GM18868 (cell line): Measurements from ENCODE around the gene MICALL1.

Experiments used
- ATAC-seq: cut with Tn5 transposase; IDR thresholded peaks from one replicate; pipeline ENCODE4 v1.9.1; 2021; ENCODE audit warnings: mild to moderate bottlenecking, moderate library complexity; ENCODE audit not compliant: unreplicated experiment

MICALL1 gene

GRCh38 chr22:37906364-37907008 is 389 bp downstream of the MICALL1 start:
- peak; percentile 21 for ATAC-seq

GRCh38 chr22:37907036-37907954 is 1.2 kb downstream of the MICALL1 start:
- ATAC-seq, result no peak

DNA sequence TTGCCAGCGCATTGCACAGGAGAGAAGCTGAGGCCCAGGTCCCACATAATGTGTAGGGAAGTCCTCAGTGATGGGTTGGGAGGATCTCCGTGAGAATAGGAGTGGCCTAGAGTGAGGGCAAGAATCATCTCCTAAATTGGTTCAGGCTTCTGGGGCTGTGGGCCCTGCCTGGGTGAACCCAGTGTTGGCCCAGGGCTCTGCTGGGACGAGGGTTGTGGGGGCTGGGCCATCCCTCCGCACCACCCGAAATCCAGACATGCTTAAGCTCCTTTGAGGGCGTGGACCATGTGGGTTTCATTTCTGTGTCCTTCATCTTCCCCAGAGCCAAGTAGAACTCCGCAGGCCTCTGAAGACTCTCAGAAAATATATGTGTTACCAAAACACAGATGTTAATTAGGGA is 3.7 kb downstream of the MICALL1 start:
- ATAC-seq, result no peak

GRCh38 chr22:37910890-37911672 is 5.0 kb downstream of the MICALL1 start:
- ATAC-seq, result no peak

- no peak for ATAC-seq
These were observed 5.6 kb downstream of the MICALL1 start for GRCh38 chr22:37911697-37912096.

- no peak for ATAC-seq
These were observed 6.1 kb downstream of the MICALL1 start for GRCh38 chr22:37912171-37912570.

GRCh38 chr22:37913233-37913721 is 7.2 kb downstream of the MICALL1 start:
- ATAC-seq, result no peak

DNA sequence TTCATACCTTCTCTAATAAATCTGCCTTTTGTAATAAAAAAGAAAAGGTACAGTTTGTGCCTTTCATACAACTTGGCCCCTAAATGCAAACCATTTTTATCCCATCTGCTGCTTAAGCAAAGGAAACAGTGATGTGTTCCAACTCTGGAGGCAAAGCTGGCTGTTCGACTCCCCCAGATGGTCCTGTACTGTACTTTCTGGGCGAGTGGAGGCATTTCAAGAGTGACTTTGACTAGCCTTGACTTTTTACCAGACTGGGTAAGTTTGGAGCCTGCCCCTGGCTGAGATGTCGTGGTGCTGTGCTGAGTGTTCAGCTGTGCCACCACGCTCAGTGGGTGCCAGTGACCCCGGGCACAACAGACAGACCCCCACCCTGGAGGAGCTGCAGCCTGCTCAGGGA is 10.2 kb downstream of the MICALL1 start:
- ATAC-seq, result no peak

DNA sequence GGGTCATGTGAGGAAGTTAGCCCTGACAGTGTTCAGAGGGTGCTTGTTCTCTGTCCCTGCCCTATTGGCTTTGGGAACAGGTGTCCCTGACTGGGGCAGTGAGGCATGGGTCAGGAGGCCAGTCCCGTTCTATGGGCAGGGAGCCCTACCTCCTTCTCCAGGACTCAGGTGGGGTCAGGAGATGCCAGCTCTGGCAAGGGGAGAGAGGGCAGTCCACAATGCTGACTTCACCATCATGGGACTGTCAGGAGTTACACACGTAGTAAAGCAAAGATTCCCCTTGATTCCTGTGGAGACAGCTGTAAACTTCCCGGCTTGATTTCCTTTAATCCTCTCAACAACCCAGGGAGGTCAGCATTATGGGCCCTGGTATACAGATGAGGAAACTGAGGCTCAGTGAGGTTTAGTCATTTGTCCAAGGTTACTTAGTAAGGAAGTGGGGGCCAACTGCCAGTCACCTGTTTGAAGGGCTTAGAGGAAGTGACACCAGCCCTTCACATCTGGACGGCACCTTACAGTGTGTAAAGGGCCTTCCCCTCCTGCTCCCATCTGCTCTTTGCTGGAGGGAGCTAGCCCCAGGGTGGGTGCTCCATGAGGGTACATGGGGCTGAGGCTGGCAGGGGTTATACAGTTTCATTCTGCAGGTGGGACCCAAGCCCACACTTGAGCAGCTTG is 11.9 kb downstream of the MICALL1 start:
- no peak for ATAC-seq

- no peak for ATAC-seq
These were observed 12.6 kb downstream of the MICALL1 start for GRCh38 chr22:37918580-37919270.

GRCh38 chr22:37920126-37920525 is 14.0 kb downstream of the MICALL1 start:
- ATAC-seq, result no peak

- no peak for ATAC-seq
These were observed 16.1 kb downstream of the MICALL1 start for GRCh38 chr22:37922191-37922590.

DNA sequence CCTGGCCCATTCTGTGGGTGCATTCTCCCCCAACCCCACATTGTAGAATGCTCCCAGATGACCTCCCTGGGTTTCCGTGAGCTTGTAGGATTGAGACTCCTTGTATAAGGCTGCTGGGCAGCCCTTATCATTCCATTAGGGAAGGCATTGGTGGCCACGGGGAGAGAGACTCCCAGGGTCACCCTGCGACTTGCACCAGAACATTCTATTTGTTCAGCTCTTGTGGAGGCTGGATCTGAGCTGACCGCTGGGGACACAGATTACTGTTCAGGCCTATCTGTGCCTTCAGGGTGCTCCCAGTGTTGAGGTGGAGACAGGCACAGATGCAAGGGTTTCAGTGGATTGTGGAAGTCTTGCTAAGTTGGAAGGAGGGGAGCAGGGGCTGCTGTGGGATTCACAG is 17.8 kb downstream of the MICALL1 start:
- ATAC-seq, result no peak

DNA sequence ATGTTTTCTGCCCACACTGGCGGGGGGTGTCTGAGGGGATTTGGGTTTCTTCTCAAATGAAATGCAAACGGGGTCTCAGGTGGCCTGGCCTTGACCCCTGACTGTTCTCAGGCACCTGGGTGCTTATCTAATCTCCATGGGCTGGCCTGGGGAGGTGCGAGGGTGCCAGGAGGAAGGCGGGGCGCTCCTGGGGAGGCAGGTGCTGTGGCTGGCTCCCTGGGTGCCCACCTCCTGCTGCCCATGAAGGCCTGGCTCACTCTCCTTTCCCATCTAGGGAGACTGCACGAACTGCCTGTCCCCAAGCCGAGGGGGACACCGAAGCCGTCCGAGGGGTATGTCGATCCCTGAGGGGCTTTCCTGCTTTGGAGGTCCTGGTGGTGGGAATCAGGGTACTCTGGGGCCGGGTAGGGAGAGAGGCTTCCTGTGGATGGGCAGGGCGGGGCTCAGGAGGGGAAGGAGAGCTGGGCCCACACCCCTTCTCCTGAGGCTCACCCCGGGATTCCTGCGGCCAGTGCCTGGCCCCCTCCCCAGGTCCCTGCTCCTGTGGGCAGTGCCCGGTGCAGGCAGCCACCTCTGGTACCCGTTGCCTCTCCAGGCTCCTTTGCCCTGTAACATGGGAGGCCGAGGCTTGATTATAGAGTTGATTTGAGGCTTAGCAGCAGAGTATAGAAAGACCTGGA is 18.4 kb downstream of the MICALL1 start:
- no peak for ATAC-seq

DNA sequence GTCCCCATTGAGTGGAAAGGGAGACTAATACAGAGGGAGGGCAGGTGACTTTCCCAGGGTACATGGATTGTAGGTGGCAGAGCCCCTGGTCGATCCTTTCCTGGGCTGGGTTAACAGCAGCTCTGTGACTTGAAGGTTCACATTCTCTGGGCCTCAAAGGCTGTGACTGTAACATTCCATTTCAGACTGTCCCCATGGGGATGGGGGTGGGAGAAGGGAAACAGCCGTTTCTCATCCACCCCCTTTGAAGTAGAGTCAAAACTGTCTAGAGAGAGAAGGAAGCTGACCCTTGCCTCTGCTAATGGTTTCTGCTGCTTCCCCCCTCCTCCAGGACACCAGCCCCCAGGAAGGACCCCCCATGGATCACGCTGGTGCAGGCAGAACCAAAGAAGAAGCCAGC is 19.2 kb downstream of the MICALL1 start:
- ATAC-seq, result no peak

DNA sequence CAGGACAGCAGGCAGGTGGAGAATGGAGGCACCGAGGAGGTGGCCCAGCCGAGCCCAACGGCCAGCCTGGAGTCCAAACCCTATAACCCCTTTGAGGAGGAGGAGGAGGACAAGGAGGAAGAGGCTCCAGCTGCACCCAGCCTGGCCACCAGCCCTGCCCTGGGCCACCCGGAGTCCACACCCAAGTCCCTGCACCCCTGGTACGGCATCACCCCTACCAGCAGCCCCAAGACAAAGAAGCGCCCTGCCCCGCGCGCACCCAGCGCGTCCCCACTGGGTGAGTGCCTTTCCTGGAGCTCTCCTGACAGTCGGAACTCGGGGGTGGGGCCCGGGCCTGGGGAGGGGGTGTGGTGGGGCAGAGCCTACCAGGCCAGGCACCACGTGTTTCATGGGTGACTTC is 19.7 kb downstream of the MICALL1 start:
- ATAC-seq, result no peak

- ATAC-seq, result no peak
These were observed 20.3 kb downstream of the MICALL1 start for GRCh38 chr22:37926358-37926757.

DNA sequence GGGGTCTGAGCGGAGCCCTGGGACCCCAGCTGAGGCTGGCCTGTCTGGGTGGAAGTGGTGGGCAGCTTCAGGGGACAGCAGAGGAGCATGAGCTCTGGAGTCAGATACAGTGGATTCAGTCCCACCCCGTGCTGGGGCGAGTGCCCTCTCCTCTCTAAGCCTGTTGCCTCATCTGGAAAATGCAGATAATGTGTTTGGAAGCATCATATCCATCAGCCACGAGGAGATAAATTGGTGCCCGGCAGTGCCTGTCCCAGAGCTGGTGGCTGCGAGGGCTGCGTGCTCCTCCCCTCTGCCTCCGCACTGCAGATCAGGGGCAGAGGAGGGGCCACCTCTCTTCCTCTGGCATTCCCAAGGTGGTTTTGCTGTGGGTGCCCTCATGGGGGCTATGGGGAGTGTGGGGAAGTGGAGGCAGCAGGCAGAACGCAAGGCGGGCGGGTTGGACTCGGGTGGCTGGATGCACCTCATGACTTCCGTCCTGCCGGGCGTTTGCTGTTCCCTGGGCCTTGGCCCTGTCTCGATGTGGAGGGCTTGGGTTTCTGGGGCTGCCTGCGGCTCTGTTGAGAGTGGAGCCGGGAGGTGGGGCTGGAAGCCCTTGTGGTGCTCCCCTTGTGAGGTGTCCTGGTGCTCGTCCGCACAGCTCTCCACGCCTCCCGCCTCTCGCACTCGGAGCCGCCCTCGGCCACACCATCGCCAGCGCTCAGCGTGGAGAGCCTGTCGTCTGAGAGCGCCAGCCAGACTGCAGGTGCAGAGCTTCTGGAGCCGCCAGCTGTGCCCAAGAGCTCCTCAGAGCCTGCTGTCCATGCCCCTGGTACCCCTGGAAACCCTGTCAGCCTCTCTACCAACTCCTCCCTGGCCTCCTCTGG is 20.9 kb downstream of the MICALL1 start:
- no peak for ATAC-seq

DNA sequence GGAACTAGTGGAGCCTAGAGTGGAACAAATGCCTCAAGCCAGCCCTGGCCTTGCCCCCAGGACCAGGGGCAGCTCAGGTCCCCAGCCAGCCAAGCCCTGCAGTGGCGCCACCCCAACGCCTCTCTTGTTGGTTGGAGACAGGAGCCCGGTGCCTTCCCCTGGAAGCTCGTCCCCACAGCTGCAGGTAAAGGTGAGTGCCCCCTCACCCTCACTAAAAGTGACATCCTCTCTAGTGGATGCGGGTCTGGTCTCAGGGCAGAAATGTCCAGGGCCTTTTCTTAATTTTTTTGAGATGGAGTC is 21.5 kb downstream of the MICALL1 start:
- no peak for ATAC-seq
